Measurements from ENCODE around the gene RIMS1.
A peak's percentile ranks its signal among the peaks of the same experiment; 100 is the strongest.

Gene RIMS1

DNA sequence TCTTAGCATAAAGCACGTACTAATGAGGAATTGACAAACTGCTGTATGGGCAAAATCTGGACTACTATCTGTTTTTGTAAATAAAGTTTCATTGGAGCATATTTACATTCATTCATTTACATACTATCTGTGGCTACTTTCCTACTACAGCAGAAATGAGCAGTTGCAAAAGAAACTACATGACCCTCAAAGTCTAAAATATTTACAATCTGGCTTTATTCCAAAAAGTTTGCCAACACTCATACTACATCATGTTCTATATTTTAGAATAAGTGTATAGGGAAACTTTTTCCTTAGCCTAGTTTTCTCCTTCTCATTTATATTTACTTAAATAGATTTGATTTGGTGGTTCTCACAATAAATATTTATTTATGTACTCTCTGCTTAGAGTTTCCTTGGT, 208.2 kb downstream of the RIMS1 start:
- no peak for DNase-seq

- DNase-seq, result no peak
Measured at GRCh38 chr6:72102561-72102960, 216.2 kb downstream of the RIMS1 start.

GRCh38 chr6:72111611-72112010, 225.3 kb downstream of the RIMS1 start:
- no peak for DNase-seq

DNA sequence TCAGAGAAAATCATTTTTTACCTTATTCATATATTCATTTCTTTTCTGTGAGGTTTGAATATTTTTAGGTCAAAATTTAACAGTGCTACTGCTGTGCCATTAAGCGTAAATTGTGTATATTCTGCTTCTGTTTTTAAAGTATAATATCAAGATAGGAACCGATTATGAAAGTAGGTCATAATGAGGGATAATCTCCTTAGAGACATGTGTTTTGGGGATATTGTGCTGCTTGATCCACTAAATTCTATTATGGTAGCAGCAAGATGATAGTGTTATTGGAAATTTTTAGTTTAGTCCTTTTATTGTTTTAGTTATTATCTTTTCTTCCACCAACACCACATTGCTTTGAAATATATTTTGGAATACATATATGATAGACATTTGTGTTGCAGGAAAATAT, 244.0 kb downstream of the RIMS1 start:
- no peak for DNase-seq

DNA sequence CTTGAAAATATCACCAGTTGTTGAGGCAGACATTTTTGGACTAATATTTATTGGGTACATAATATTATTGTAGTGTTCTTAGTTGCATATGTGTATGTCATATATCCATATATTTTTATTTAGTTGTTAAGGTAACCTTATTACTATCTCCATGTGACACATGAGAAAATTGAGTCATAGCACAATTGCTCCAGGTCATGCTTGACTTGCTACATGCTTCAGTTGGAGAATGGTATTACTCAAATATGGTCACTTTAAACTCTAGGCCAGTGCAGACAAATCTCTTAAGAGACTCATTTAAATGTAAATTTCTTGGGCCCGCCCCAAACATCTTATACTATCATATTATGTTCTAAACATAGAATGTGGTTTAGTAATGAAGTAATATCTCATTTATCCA, 246.1 kb downstream of the RIMS1 start:
- DNase-seq, result no peak

DNA sequence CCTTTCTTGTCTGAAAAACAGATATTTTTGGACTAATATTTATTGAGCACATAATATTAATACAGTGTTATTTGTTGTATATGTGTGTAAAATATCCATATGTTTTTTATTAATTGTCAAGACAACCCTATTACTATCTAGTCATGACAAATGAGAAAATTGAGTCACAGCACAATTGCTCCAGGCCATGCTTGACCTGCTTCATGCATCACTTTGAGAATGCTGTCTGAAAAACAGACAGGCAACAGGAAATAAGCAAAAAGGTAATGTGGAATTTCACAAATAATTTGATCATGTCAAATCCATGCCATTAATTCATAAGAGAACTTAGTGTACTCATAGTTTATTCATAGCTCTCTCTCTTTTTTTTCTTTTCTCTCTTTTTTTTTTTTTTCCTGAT, 246.5 kb downstream of the RIMS1 start:
- no peak for DNase-seq

- no peak for DNase-seq
Measured at GRCh38 chr6:72133324-72133723, 247.0 kb downstream of the RIMS1 start.

DNA sequence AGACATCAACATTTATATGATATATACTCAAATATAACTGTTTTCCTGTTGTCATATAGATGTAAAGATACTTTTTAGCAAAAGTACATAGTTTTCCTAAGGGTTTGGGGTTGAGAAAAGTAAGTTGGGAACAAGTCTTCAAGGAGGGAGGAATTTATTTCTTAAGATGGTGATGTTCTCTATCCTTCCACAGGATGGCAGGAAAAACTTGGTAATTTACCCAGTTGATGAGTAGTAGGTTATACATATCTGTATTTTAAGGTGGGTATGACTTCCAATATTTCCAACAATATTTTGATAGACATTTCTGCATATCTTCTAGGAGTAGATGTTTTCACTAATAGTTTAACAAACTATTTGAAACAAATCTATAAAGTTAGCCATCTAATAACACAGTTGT, 254.4 kb downstream of the RIMS1 start:
- no peak for DNase-seq

DNA sequence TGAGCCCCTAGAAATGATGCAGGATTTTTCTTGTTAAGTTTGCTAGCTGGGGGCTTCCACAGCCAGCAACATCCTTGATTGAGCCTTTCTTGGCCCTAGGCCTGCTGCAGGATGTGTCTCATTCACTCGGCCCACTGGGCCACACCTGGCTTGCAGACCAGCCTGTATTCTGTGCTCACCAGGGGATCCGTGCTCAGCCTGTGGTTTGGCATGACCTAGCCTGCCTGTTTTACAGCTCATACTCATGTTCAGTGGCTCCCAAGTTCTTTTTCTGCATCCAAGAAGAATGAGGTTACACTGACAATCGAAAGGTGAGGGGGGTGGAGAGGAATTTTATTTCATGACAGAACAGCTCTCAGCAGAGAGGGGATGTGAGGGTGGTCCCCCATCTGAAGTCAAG, 263.4 kb downstream of the RIMS1 start:
- DNase-seq, result no peak

GRCh38 chr6:72151742-72152141, 265.4 kb downstream of the RIMS1 start:
- DNase-seq, result no peak

DNA sequence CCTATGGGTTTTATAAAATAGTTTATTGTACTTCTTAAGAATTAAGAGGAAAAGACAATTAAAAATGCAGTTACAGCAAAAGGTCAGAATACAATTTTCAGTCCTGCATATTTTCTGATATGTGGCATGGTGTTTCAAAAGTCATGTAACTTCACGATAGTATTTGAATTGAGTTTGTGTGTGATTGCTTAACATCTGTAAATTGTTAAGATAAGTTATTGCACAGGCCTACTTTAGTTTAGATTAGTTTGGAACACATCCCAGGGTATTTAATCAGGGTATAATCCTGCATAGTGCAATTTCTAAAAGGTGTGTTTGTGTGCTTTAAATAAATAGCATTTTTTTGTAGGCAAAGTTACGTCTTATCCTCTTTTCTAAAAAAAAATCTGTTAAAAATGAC, 289.6 kb downstream of the RIMS1 start:
- DNase-seq, result no peak

GRCh38 chr6:72182337-72183246, 296.2 kb downstream of the RIMS1 start:
- peak; percentile 83 for DNase-seq

- no peak for DNase-seq
Measured at GRCh38 chr6:72203983-72204382, 317.6 kb downstream of the RIMS1 start.

- no peak for DNase-seq
Measured at GRCh38 chr6:72205500-72205899, 319.1 kb downstream of the RIMS1 start.

DNA sequence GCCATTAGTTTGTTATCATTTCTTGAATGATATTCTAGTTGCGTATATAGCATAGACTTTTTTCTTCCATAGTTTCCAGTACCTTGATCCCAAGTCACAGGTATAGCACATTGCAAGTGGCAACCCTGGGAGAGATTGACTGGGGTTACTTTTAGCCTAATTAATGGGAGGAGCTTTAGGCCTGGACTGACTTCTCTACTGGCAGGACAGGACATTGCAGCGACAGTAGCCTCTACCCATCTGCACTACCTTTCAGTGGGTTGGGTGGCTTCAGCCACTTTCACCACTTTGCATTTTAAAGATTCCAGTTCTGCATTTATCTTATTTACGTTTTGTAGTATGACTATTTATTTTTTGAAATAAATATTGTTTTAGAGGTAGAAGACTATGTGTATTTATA, 320.3 kb downstream of the RIMS1 start:
- no peak for DNase-seq

DNA sequence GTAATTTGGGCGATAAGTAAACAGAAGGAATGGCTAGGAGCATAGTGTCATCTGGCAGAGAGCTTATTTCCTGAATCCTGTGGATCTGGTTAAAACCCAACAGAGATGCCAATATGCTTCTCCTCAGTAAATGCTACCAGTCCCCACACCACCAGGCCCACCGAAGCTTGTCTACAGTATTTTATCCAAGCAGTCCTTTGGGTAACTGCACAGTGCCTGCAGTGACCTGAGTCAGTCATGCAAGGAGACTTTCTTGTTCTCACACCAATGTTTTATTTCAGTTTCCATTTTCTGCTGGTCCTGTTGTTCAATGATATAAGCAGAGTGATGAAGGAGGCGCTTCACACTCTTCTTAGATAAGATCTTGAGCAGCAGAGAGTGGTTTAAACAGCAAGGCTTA, 326.3 kb downstream of the RIMS1 start:
- DNase-seq, result peak; percentile 3

- DNase-seq, result no peak
Measured at GRCh38 chr6:72213654-72214053, 327.3 kb downstream of the RIMS1 start.

DNA sequence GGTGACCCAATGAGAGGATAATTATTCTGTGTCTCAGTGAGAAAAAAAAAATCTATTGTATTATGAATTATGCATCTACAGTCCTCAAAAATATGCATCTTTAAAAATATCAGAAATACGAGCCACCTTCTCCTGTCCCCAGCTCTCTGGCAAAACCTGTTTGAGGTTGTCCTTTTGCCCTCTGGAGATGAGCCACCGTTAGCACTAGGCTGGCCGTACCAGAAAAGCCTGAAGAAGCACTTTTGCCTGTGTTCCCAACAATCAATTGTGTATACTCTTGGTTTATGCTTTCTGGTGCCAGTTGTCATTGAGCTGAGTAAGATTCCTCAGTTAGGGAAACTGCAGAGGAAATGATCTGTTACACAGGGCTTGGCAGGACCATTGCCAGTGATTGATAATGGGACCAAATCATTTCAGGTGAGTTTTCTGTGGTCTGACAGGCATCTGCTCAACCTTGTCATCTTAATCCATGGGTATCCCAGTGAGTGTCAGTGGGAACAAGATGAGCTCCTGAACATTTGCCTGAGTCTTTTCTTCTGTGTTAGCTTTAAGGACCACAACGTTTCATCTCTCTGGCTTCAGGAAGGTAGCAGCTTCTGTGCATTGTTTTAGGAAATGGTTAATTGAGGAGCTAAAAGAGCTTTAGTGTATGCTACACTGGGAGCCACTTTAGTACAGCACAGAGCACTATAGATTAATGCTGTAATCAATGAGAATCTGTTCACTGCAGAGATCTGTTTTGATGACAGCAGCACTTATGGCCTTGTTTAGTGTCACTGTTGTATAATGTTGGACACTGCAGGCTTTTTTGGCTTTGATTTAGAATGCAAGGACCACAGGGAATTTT, 330.1 kb downstream of the RIMS1 start:
- peak; percentile 26 for DNase-seq

GRCh38 chr6:72217626-72218025, 331.3 kb downstream of the RIMS1 start:
- DNase-seq, result no peak

DNA sequence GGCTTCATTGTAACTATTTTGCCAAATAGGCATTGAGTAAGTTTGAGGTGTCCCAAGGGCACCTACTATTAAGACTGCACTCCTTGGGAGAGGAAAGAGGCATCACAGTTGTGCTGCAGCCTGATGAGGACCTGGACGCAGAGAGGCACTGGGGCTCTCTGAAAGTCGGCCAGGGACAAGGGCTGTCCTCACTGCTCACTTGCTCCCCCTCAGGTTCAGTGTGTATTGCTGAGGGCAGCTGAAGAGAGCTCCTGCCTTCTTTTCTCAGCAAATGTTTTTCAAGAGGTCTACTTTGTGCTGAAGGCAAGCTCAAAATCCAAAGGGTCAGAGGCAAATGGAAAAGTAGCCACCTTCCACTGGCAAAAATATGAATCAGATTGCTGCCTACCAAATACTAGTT, 331.8 kb downstream of the RIMS1 start:
- DNase-seq, result peak; percentile 58

DNA sequence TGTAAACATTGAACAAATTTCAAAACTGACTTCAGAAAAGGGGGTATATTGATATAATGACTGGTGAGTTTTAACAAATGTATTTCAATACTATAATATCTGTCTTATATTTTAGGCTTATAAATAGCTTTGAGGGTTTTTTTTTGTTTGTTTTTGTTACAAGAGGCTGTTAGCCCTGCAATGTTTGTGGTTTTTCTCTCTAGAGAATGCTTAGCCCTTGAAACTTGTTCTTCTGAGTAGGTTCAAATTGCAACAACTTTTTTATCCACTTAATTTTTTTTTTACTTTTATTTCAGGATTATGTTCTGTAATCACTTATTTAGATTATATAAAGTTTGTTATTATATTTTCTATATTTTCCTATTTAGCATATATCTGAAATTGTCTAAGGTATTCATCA, 333.2 kb downstream of the RIMS1 start:
- DNase-seq, result no peak

DNA sequence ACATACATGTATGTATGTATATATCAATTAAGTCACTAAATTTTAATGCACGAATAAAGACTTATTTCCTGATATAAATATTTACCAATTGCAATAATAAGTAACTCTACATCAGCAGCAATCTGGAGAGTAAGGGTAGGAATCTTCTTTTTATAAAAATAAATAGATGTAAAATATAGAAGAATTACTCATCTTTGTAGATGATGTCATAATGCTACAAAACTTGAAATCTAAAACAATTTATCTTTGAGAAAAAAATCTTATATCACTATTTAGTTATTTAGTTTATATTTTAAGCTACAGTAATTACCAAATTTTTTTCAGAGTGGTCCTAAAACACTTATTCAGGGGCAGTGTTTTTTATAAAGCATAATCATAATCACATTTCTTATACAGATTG, 351.7 kb downstream of the RIMS1 start:
- DNase-seq, result no peak

- no peak for DNase-seq
Measured at GRCh38 chr6:72238900-72239299, 352.6 kb downstream of the RIMS1 start.

DNA sequence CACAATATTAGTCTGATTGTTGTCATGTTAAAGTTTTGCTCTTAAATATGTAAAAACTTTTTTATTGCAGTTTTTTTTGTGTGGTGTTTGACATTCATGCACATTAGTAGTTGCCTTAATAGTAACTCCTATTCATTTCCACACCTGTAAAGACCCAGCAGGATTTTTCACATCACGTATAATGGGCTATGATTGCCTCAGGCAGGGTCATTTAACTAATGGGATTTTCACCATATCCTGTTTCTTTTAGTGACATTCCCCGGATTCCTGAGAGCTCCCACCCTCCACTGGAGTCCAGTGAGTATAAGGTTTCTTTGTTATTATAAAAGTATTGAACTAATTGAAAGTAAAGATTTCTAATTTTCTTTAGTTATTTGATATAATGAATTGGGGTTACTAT, 359.2 kb downstream of the RIMS1 start:
- DNase-seq, result peak; percentile 4

Data from eye (tissue), 1 donor.